Osteocyte (in vitro differentiated cells): ENCODE data around the gene HOMER1. TPM values are rescaled to one million over a fixed set of nuclear protein-coding genes. Genes with fewer than 3 reads are reported as not detected.
A peak's percentile ranks its signal among the peaks of the same experiment; 100 is the strongest.
"Not testable (repeated sequence)": the region's sequence is repeated elsewhere in the genome, so short reads cannot be mapped to it uniquely, and the experiment has no call there.

Experiments used
- DNase-seq: peaks from one replicate; pipeline ENCODE4 v3.0.0; 2021; ENCODE audit warnings: mixed read lengths; ENCODE audit not compliant: unreplicated experiment; ENCODE audit errors: extremely low spot score
- H3K27ac Mint-ChIP-seq: one replicate; pipeline ENCODE4 v1.8.0; 2021; ENCODE audit warnings: mild to moderate bottlenecking, mixed read lengths; ENCODE audit not compliant: unreplicated experiment
- H3K27me3 Mint-ChIP-seq: one replicate; pipeline ENCODE4 v1.8.0; 2021; ENCODE audit warnings: mixed read lengths; ENCODE audit not compliant: unreplicated experiment
- H3K36me3 Mint-ChIP-seq: one replicate; pipeline ENCODE4 v1.8.0; 2021; ENCODE audit warnings: mixed read lengths; ENCODE audit not compliant: unreplicated experiment
- H3K4me1 Mint-ChIP-seq: one replicate; pipeline ENCODE4 v1.8.0; 2021; ENCODE audit warnings: mixed read lengths; ENCODE audit not compliant: unreplicated experiment
- H3K4me3 Mint-ChIP-seq: one replicate; pipeline ENCODE4 v1.8.0; 2021; ENCODE audit warnings: mild to moderate bottlenecking, moderate library complexity, mixed read lengths; ENCODE audit not compliant: unreplicated experiment
- H3K9me3 Mint-ChIP-seq: one replicate; pipeline ENCODE4 v1.8.0; 2021; ENCODE audit warnings: mixed read lengths; ENCODE audit not compliant: unreplicated experiment
- total RNA-seq: library from RNA; stranded (reverse); gene quantifications from 2 replicates; pipeline ENCODE4 v1.2.1, GENCODE V29; 2021
- TF ChIP-seq, protein P1 (sequence below): fragments of 200-600 bp; sonication (generic); IDR thresholded peaks from 2 replicates; pipeline ENCODE4 v1.5.0; 2021; ENCODE audit warnings: antibody characterized with exemption, mild to moderate bottlenecking, moderate library complexity

HOMER1 gene
- total RNA-seq, 1 donor from 2014 or later = 7.2 TPM

DNA sequence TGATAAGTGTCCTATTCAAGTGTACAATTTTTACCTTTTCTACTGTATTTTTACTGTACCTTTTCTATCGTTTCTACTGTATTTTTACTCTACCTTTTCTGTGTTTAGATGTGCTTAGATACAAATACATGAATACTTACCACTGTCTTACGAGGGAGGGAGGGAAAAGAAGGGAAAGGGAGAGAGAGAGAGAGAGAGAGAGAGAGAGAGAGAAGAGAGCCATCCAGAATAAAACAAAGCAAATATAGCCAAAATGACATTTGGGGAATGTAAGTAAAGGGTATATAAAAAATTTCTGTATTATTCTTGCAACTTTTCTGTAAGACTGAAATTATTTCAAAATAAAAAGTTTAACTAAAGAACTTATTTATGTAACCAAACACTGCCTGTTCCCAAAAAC lies 121.2 kb downstream of the HOMER1 start:
- Mint-ChIP-seq H3K9me3 (no peaks in the 10 kb centered on the region), H3K4me1 (peaks cover 2% of the 10 kb centered on the region), H3K36me3 (peaks cover 8% of the 10 kb centered on the region), H3K4me3 (no peak overlapping the region), H3K27me3 (no peaks in the 10 kb centered on the region), H3K27ac (no peak overlapping the region)
- TF ChIP-seq, protein P1, sequence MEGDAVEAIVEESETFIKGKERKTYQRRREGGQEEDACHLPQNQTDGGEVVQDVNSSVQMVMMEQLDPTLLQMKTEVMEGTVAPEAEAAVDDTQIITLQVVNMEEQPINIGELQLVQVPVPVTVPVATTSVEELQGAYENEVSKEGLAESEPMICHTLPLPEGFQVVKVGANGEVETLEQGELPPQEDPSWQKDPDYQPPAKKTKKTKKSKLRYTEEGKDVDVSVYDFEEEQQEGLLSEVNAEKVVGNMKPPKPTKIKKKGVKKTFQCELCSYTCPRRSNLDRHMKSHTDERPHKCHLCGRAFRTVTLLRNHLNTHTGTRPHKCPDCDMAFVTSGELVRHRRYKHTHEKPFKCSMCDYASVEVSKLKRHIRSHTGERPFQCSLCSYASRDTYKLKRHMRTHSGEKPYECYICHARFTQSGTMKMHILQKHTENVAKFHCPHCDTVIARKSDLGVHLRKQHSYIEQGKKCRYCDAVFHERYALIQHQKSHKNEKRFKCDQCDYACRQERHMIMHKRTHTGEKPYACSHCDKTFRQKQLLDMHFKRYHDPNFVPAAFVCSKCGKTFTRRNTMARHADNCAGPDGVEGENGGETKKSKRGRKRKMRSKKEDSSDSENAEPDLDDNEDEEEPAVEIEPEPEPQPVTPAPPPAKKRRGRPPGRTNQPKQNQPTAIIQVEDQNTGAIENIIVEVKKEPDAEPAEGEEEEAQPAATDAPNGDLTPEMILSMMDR = no peak
- DNase-seq = no peak

DNA sequence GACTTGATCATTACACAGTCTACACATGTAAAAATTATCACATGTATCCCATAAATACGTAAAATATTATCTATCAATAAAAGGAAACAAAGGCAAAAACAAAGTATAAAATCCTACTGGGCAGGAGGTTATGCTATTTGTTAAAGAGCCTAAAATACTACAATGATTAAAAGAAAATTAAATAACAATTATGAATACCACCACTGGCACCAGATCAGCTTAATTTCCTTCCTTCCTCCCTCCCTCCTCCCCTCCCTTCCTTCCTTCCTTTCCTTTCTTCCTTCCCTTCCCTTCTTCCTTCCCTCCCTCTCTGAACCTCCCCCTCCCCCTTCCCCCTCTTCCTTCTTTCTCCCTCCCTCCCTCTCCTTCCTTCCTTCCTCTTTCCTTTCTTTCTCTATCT lies 127.3 kb downstream of the HOMER1 start:
- Mint-ChIP-seq H3K36me3 (peaks cover 31% of the 10 kb centered on the region), H3K27me3 (no peaks in the 10 kb centered on the region), H3K27ac (no peak overlapping the region), H3K9me3 (peaks cover 29% of the 10 kb centered on the region), H3K4me1 (peaks cover 3% of the 10 kb centered on the region), H3K4me3 (no peak overlapping the region)
- TF ChIP-seq, protein P1 = no peak
- DNase-seq = no peak

DNA sequence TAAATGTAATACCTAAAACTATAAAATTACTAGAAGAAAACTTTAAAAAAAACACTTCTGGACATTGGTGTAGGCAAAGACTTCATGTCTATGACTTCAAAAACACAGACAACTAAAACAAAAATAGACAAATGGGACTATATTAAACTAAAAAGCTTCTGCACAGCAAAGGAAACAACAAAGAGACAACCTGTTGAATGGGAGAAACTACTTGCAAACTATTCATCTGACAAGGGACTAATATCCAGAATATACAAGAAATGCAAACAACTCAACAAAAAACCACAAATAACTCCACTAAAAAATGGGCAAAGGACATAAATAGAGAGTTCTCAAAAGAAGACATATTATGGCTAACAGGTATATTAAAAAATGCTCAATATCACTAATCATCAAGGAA lies 128.8 kb downstream of the HOMER1 start:
- not testable (repeated sequence) for H3K4me3 Mint-ChIP-seq

DNA sequence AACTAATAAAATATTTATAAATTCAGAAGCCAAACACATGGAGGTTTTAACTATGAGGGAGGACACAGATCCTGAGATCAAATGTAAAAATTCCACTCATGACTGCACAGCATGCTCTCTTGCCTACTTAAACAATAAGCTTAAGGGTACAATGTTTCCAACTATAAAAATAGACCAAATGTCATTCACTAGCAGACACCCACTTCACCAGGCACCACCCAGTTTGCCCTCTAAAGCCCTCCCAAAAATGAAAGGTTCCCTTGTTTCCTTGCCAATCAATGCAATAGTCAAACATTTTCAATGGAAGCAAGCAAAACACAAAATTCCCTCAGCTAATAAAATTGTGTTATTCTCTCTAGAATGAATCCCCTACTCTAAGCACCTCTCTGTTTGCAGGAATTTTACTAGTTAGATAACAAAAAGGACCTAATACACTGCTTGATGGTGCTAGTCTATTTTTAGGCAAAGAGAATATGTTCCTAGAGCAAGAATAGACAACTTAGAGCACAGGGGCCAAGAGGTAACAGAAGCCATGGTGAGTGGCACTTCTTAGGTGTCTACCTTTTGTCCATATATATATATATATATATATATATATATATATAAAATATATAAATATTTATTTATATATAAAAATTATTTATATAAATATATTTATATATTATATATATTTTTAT lies 135.3 kb downstream of the HOMER1 start:
- Mint-ChIP-seq H3K4me1 (peaks cover 7% of the 10 kb centered on the region), H3K4me3 (no peak overlapping the region), H3K36me3 (peaks cover 25% of the 10 kb centered on the region), H3K27me3 (no peaks in the 10 kb centered on the region), H3K9me3 (peaks cover 18% of the 10 kb centered on the region), H3K27ac (peak overlapping the region; percentile 46)
- TF ChIP-seq, protein P1 = no peak
- no peak for DNase-seq

More for the DNA sequence above, 128.8 kb downstream of the HOMER1 start:
- DNase-seq, H3K27me3 Mint-ChIP-seq, H3K4me1 Mint-ChIP-seq, H3K27ac Mint-ChIP-seq: not testable (repeated sequence)
- Mint-ChIP-seq H3K36me3 (peaks cover 35% of the 10 kb centered on the region), H3K9me3 (peaks cover 29% of the 10 kb centered on the region)

DNA sequence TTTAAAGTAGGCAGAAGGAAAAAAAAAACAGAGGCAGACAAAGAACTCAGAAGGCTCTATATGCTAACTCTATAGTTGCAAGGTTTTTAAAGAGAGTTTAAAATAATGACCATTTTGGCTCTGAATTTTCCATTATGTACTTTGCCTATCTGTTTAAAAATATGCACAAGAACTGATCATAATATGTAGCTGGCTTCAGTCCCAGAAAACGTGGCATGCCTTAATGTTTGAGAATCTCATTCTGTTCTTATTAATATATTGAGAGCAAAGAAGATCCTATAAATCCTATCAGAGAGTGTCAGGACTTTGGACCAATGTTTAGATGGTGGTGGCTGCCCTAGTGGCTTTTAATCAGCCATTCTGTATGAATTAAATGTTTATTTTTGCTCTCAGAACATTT lies 156.5 kb downstream of the HOMER1 start:
- no peak for DNase-seq
- H3K36me3 Mint-ChIP-seq = no peaks in the 10 kb centered on the region

More for the DNA sequence above, 156.5 kb downstream of the HOMER1 start:
- H3K9me3 Mint-ChIP-seq = no peaks in the 10 kb centered on the region
- peaks cover 13% of the 10 kb centered on the region for H3K4me1 Mint-ChIP-seq
- TF ChIP-seq, protein P1 = no peak
- H3K27ac Mint-ChIP-seq = no peak overlapping the region
- H3K4me3 Mint-ChIP-seq = no peak overlapping the region
- no peaks in the 10 kb centered on the region for H3K27me3 Mint-ChIP-seq
